HG03025 (cell line): ENCODE measurements around the gene PIWIL4.
"Not testable (repeated sequence)": the region's sequence is repeated elsewhere in the genome, so short reads cannot be mapped to it uniquely, and the experiment has no call there.

ENCODE experiments used
- ATAC-seq: cut with Tn5 transposase; IDR thresholded peaks from one replicate; pipeline ENCODE4 v1.9.1; 2021; ENCODE audit warnings: mild to moderate bottlenecking, moderate library complexity; ENCODE audit not compliant: unreplicated experiment, low FRiP score

PIWIL4 gene

GRCh38 chr11:94583213-94583865 lies 16.2 kb downstream of the PIWIL4 start:
- no peak for ATAC-seq

GRCh38 chr11:94583866-94584500 lies 16.8 kb downstream of the PIWIL4 start:
- ATAC-seq = no peak

GRCh38 chr11:94584978-94585377 lies 17.8 kb downstream of the PIWIL4 start:
- no peak for ATAC-seq

- ATAC-seq = no peak
Measured at GRCh38 chr11:94585399-94585798, 18.2 kb downstream of the PIWIL4 start.

GRCh38 chr11:94586546-94586945 lies 19.4 kb downstream of the PIWIL4 start:
- ATAC-seq = no peak

- ATAC-seq = no peak
Measured at GRCh38 chr11:94586978-94587377, 19.8 kb downstream of the PIWIL4 start.

GRCh38 chr11:94588366-94588942 lies 21.3 kb downstream of the PIWIL4 start:
- no peak for ATAC-seq

GRCh38 chr11:94590352-94591041 lies 23.3 kb downstream of the PIWIL4 start:
- ATAC-seq = no peak

GRCh38 chr11:94593030-94593429 lies 25.9 kb downstream of the PIWIL4 start:
- ATAC-seq = no peak

GRCh38 chr11:94595076-94595475 lies 27.9 kb downstream of the PIWIL4 start:
- ATAC-seq = no peak

GRCh38 chr11:94597896-94598295 lies 30.7 kb downstream of the PIWIL4 start:
- ATAC-seq = no peak

- no peak for ATAC-seq
Measured at GRCh38 chr11:94599510-94599909, 32.3 kb downstream of the PIWIL4 start.

GRCh38 chr11:94602430-94603372 lies 35.5 kb downstream of the PIWIL4 start:
- ATAC-seq = peak; percentile 70

GRCh38 chr11:94603587-94603986 lies 36.4 kb downstream of the PIWIL4 start:
- no peak for ATAC-seq

- no peak for ATAC-seq
Measured at GRCh38 chr11:94604482-94604881, 37.3 kb downstream of the PIWIL4 start.

- no peak for ATAC-seq
Measured at GRCh38 chr11:94613120-94613519, 46.0 kb downstream of the PIWIL4 start.

GRCh38 chr11:94623120-94623735 lies 56.1 kb downstream of the PIWIL4 start:
- ATAC-seq = no peak

- not testable (repeated sequence) for ATAC-seq
Measured at GRCh38 chr11:94625422-94625821, 58.3 kb downstream of the PIWIL4 start.

GRCh38 chr11:94627003-94627560 lies 59.9 kb downstream of the PIWIL4 start:
- not testable (repeated sequence) for ATAC-seq

- no peak for ATAC-seq
Measured at GRCh38 chr11:94629741-94630140, 62.6 kb downstream of the PIWIL4 start.
